Measurements from ENCODE around the gene OTOS.

DNA sequence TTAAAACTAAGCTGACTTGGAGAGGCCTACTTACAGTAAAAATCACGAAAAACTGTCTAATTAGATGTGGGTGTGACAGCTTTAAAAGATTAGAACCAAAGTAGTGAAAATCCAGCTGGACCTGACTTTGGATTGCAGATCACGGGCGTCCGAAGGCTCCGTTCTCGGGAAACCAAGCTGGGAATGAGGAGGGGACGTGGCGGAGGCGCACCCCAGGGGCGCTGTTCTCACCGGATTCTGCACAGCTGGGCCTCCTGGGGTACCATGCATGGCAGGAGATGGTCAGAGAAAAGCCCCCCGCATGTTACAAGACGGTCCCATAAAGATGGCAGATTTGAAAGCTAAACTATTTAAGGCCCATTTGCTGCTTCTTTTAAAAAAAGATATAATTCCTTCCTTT lies 5.0 kb upstream of the OTOS start:
- TF ChIP-seq, protein P1, sequence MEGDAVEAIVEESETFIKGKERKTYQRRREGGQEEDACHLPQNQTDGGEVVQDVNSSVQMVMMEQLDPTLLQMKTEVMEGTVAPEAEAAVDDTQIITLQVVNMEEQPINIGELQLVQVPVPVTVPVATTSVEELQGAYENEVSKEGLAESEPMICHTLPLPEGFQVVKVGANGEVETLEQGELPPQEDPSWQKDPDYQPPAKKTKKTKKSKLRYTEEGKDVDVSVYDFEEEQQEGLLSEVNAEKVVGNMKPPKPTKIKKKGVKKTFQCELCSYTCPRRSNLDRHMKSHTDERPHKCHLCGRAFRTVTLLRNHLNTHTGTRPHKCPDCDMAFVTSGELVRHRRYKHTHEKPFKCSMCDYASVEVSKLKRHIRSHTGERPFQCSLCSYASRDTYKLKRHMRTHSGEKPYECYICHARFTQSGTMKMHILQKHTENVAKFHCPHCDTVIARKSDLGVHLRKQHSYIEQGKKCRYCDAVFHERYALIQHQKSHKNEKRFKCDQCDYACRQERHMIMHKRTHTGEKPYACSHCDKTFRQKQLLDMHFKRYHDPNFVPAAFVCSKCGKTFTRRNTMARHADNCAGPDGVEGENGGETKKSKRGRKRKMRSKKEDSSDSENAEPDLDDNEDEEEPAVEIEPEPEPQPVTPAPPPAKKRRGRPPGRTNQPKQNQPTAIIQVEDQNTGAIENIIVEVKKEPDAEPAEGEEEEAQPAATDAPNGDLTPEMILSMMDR (IDR thresholded peaks at IDR 0.05; ENCODE audit: poor library complexity, severe bottlenecking): no peak
- TF ChIP-seq TAF1 (IDR thresholded peaks at IDR 0.05; ENCODE audit: low read depth): no peak
- TF ChIP-seq EZH2 (IDR thresholded peaks at IDR 0.05; ENCODE audit: borderline replicate concordance, insufficient read depth, low read length, poor library complexity, severe bottlenecking): no peak
- TF ChIP-seq EP300 (conservative IDR thresholded peaks at IDR 0.05; ENCODE audit: poor library complexity, severe bottlenecking): no peak
- TF ChIP-seq, protein P2, sequence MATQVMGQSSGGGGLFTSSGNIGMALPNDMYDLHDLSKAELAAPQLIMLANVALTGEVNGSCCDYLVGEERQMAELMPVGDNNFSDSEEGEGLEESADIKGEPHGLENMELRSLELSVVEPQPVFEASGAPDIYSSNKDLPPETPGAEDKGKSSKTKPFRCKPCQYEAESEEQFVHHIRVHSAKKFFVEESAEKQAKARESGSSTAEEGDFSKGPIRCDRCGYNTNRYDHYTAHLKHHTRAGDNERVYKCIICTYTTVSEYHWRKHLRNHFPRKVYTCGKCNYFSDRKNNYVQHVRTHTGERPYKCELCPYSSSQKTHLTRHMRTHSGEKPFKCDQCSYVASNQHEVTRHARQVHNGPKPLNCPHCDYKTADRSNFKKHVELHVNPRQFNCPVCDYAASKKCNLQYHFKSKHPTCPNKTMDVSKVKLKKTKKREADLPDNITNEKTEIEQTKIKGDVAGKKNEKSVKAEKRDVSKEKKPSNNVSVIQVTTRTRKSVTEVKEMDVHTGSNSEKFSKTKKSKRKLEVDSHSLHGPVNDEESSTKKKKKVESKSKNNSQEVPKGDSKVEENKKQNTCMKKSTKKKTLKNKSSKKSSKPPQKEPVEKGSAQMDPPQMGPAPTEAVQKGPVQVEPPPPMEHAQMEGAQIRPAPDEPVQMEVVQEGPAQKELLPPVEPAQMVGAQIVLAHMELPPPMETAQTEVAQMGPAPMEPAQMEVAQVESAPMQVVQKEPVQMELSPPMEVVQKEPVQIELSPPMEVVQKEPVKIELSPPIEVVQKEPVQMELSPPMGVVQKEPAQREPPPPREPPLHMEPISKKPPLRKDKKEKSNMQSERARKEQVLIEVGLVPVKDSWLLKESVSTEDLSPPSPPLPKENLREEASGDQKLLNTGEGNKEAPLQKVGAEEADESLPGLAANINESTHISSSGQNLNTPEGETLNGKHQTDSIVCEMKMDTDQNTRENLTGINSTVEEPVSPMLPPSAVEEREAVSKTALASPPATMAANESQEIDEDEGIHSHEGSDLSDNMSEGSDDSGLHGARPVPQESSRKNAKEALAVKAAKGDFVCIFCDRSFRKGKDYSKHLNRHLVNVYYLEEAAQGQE (IDR thresholded peaks at IDR 0.05; ENCODE audit: borderline replicate concordance): no peak
- TF ChIP-seq POLR2AphosphoS5 (IDR thresholded peaks at IDR 0.05): no peak
- no peak for TF ChIP-seq SMC3 (conservative IDR thresholded peaks at IDR 0.05; ENCODE audit: poor library complexity)
- no peak for TF ChIP-seq RAD21 (conservative IDR thresholded peaks at IDR 0.05)
- no peak for TF ChIP-seq MXI1 (conservative IDR thresholded peaks at IDR 0.05; ENCODE audit: poor library complexity, severe bottlenecking)

Measured in neural cell (in vitro differentiated cells).